Mesenchymal stem cell (in vitro differentiated cells and primary cell): ENCODE measurements around the gene CCND3.
A peak's percentile ranks its signal among the peaks of the same experiment; 100 is the strongest.

ENCODE experiments used
- DNase-seq: peaks from one replicate; pipeline ENCODE4 v3.0.0-alpha.2; 2013
- H2AFZ ChIP-seq: one replicate; pipeline ENCODE4 v1.6.1; 2013; ENCODE audit warnings: low read depth, mild to moderate bottlenecking, control low read depth, inconsistent platforms, low read length, moderate library complexity
- H2AK5ac ChIP-seq: 2 replicates; pipeline ENCODE4 v1.6.1; 2013; ENCODE audit warnings: low read length, moderate library complexity, mild to moderate bottlenecking, inconsistent platforms; ENCODE audit not compliant: severe bottlenecking
- H2BK120ac ChIP-seq: one replicate; pipeline ENCODE4 v1.6.1; 2013; ENCODE audit warnings: low read depth, mild to moderate bottlenecking, inconsistent platforms, low read length, moderate library complexity
- H2BK12ac ChIP-seq, 2 experiments: one replicate each; pipeline ENCODE4 v1.6.1; 2013; ENCODE audit warnings: inconsistent platforms in 2 of 2, low read length in 2 of 2, mild to moderate bottlenecking in 2 of 2, moderate library complexity in 2 of 2, control low read depth in 1 of 2
- H2BK15ac ChIP-seq: one replicate; pipeline ENCODE4 v1.6.1; 2013; ENCODE audit warnings: mild to moderate bottlenecking, low read depth, inconsistent platforms; ENCODE audit not compliant: poor library complexity, severe bottlenecking
- H2BK5ac ChIP-seq: 2 replicates; pipeline ENCODE4 v1.6.1; 2013; ENCODE audit warnings: low read depth, mild to moderate bottlenecking, low read length, control low read depth, inconsistent platforms; ENCODE audit not compliant: poor library complexity, severe bottlenecking
- H3K14ac ChIP-seq, 2 experiments: one replicate each; pipeline ENCODE4 v1.6.1; 2013; ENCODE audit warnings: inconsistent platforms in 2 of 2, low read length in 2 of 2, control low read depth in 1 of 2, mild to moderate bottlenecking in 1 of 2, moderate library complexity in 1 of 2
- H3K18ac ChIP-seq, 2 experiments: one replicate each; pipeline ENCODE4 v1.6.1; 2013; ENCODE audit warnings: inconsistent platforms in 2 of 2, low read length in 2 of 2, control low read depth in 1 of 2, low read depth in 1 of 2, mild to moderate bottlenecking in 1 of 2
- H3K23ac ChIP-seq, 2 experiments: one replicate each; pipeline ENCODE4 v1.6.1; 2013; ENCODE audit warnings: inconsistent platforms in 2 of 2, low read length in 2 of 2, mild to moderate bottlenecking in 2 of 2, moderate library complexity in 2 of 2, control low read depth in 1 of 2
- H3K27ac ChIP-seq: 2 replicates; pipeline ENCODE4 v1.5.1; 2013; ENCODE audit warnings: mild to moderate bottlenecking, moderate library complexity, low read length, control low read depth, inconsistent platforms; ENCODE audit not compliant: poor library complexity, severe bottlenecking
- H3K27me3 ChIP-seq, 2 experiments: 2 replicates each; pipeline versions ENCODE4 v1.6.1 to v1.7.0; 2013; ENCODE audit warnings: low read length in 2 of 2, mild to moderate bottlenecking in 2 of 2, moderate library complexity in 2 of 2, control low read depth in 1 of 2, inconsistent platforms in 1 of 2; ENCODE audit not compliant: control insufficient read depth in 1 of 2, insufficient read depth in 1 of 2
- H3K36me3 ChIP-seq, 2 experiments: 2 replicates each; pipeline versions ENCODE4 v1.6.1 to v1.7.0; 2013; ENCODE audit warnings: low read length in 2 of 2, control low read depth in 1 of 2, inconsistent platforms in 1 of 2, low read depth in 1 of 2, mild to moderate bottlenecking in 1 of 2; ENCODE audit not compliant: insufficient read depth in 2 of 2, control insufficient read depth in 1 of 2
- H3K4ac ChIP-seq, 2 experiments: one replicate each; pipeline ENCODE4 v1.6.1; 2013; ENCODE audit warnings: inconsistent platforms in 2 of 2, low read length in 2 of 2, mild to moderate bottlenecking in 2 of 2, moderate library complexity in 2 of 2, control low read depth in 1 of 2, low read depth in 1 of 2
- H3K4me1 ChIP-seq: 2 replicates; pipeline ENCODE4 v1.6.1; 2013; ENCODE audit warnings: low read depth, low read length, control low read depth; ENCODE audit not compliant: control insufficient read depth, insufficient read depth
- H3K4me2 ChIP-seq: 2 replicates; pipeline ENCODE4 v1.6.1; 2013; ENCODE audit warnings: low read length, mild to moderate bottlenecking, inconsistent platforms; ENCODE audit not compliant: poor library complexity, severe bottlenecking
- H3K4me3 ChIP-seq, 2 experiments: 2 replicates each; pipeline versions ENCODE4 v1.5.1 to v1.7.0; 2013; ENCODE audit warnings: low read length in 2 of 2, mild to moderate bottlenecking in 2 of 2, control low read depth in 1 of 2, low read depth in 1 of 2; ENCODE audit not compliant: insufficient read depth in 1 of 2
- H3K79me1 ChIP-seq: replicated peaks from 2 replicates; pipeline ENCODE4 v1.6.1; 2013; ENCODE audit warnings: mild to moderate bottlenecking, control low read depth, low read length, inconsistent platforms; ENCODE audit not compliant: poor library complexity, severe bottlenecking
- H3K9ac ChIP-seq: 2 replicates; pipeline ENCODE4 v1.7.0; 2013; ENCODE audit warnings: mild to moderate bottlenecking, low read length, moderate library complexity
- H3K9me3 ChIP-seq: 2 replicates; pipeline ENCODE4 v1.7.0; 2013; ENCODE audit warnings: mild to moderate bottlenecking, low read length; ENCODE audit not compliant: control insufficient read depth
- H4K8ac ChIP-seq: one replicate; pipeline ENCODE4 v1.6.1; 2013; ENCODE audit warnings: inconsistent platforms, mild to moderate bottlenecking, low read length, moderate library complexity
- H4K91ac ChIP-seq: one replicate; pipeline ENCODE4 v1.6.1; 2013; ENCODE audit warnings: mild to moderate bottlenecking, low read length, inconsistent platforms
- WGBS: methylation state at CpG from one replicate; pipeline ENCODE4 v1.1.7; 2013; ENCODE audit warnings: mixed read lengths; 5-methylcytosine and 5-hydroxymethylcytosine counted together

Gene CCND3

GRCh38 chr6:41896281-41896680, 45.3 kb downstream of the CCND3 start:
- Histone ChIP-seq H3K79me1 (peaks cover 19% of the 10 kb centered on the region), H3K9me3 (no peaks in the 10 kb centered on the region), H2BK15ac (no peak overlapping the region), H3K27ac (peak overlapping the region; percentile 71), H3K23ac (no peak overlapping the region), H3K36me3 (peaks cover 0 to 3% of the 10 kb centered on the region in 2 experiments), H2BK120ac (no peak overlapping the region), H4K91ac (no peak overlapping the region), H3K14ac (no peak overlapping the region), H2BK5ac (no peak overlapping the region), H3K27me3 (no peaks in the 10 kb centered on the region), H3K4me1 (peaks cover 3% of the 10 kb centered on the region), H3K4ac (no peak overlapping the region), H2AFZ (no peak overlapping the region), H3K4me3 (peak overlapping the region in 1 of 2 experiments; percentile 88), H2BK12ac (no peak overlapping the region), H2AK5ac (no peak overlapping the region), H3K18ac (peak overlapping the region in 1 of 2 experiments; percentile 46), H4K8ac (no peak overlapping the region), H3K4me2 (peak overlapping the region; percentile 87), H3K9ac (peak overlapping the region; percentile 94)
- DNase-seq = no peak
- 0% methylated on average over 1 of the region's 3 CpGs for WGBS

- Histone ChIP-seq H3K23ac (peak within 1 kb of the TSS in 1 of 2 experiments; percentile 94), H3K14ac (peak within 1 kb of the TSS in 1 of 2 experiments; percentile 81), H3K18ac (peak within 1 kb of the TSS; percentile 76 to 92), H3K36me3 (peaks cover 0 to 3% of the 10 kb centered on the region in 2 experiments), H3K4me2 (peak within 1 kb of the TSS; percentile 87), H2BK5ac (peak within 1 kb of the TSS; percentile 79), H3K4me1 (peaks cover 3% of the 10 kb centered on the region), H2AK5ac (no peak within 1 kb of the TSS), H3K4ac (peak within 1 kb of the TSS in 1 of 2 experiments; percentile 67), H2AFZ (peak within 1 kb of the TSS; percentile 81), H3K9me3 (no peaks in the 10 kb centered on the region), H4K91ac (peak within 1 kb of the TSS; percentile 72), H2BK12ac (peak within 1 kb of the TSS; percentile 42 to 63), H2BK15ac (peak within 1 kb of the TSS; percentile 98), H3K27ac (peak within 1 kb of the TSS; percentile 71), H3K4me3 (peak within 1 kb of the TSS; percentile 86 to 89), H3K9ac (peak within 1 kb of the TSS; percentile 94), H3K79me1 (peaks cover 19% of the 10 kb centered on the region), H2BK120ac (no peak within 1 kb of the TSS), H4K8ac (peak within 1 kb of the TSS; percentile 83), H3K27me3 (no peaks in the 10 kb centered on the region)
- DNase-seq = peak; percentile 96
- 1% methylated on average over 54 of the region's 55 CpGs for WGBS
Measured at GRCh38 chr6:41895300-41896233, 46.0 kb downstream of the CCND3 start, which contains the start of gene USP49. Gene USP49, minus strand, starts transcription at chr6:41895375. Its CDS starts 88,392 bp downstream, at chr6:41806983.

GRCh38 chr6:41894366-41895299, 47.0 kb downstream of the CCND3 start:
- Histone ChIP-seq H3K36me3 (no peaks in the 10 kb centered on the region), H3K79me1 (peaks cover 16% of the 10 kb centered on the region), H3K18ac (peak overlapping the region in 1 of 2 experiments; percentile 57), H3K23ac (peak overlapping the region in 1 of 2 experiments; percentile 94), H3K4ac (peak overlapping the region in 1 of 2 experiments; percentile 67), H2BK12ac (no peak overlapping the region), H4K91ac (no peak overlapping the region), H2BK5ac (no peak overlapping the region), H2AFZ (peak overlapping the region; percentile 81), H3K4me3 (peak overlapping the region; percentile 86 to 89), H3K4me1 (peaks cover 3% of the 10 kb centered on the region), H3K9me3 (no peaks in the 10 kb centered on the region), H4K8ac (no peak overlapping the region), H2BK120ac (no peak overlapping the region), H2AK5ac (no peak overlapping the region), H3K9ac (peak overlapping the region; percentile 86), H3K27me3 (no peaks in the 10 kb centered on the region), H3K14ac (peak overlapping the region in 1 of 2 experiments; percentile 81), H2BK15ac (no peak overlapping the region), H3K4me2 (peak overlapping the region; percentile 71), H3K27ac (no peak overlapping the region)
- peak; percentile 33 for DNase-seq
- WGBS = 3% methylated on average over 26 of the region's 56 CpGs
